Hepatocyte (in vitro differentiated cells): ENCODE measurements around the gene RAB1B.

Experiments used
- CTCF ChIP-seq: fragments of 200-600 bp; sonication (generic); IDR thresholded peaks from 2 replicates; pipeline ENCODE4 v1.5.1; 2016; ENCODE audit warnings: antibody characterized with exemption, mild to moderate bottlenecking; ENCODE audit not compliant: poor library complexity
- EZH2 ChIP-seq: fragments of 200-600 bp; sonication (generic); IDR thresholded peaks from 2 replicates; pipeline ENCODE4 v1.6.1; 2016; ENCODE audit warnings: antibody characterized with exemption, mild to moderate bottlenecking, borderline replicate concordance

GRCh38 chr11:66275396-66275795, 7.0 kb downstream of the RAB1B start:
- no peak for TF ChIP-seq CTCF
- no peak for TF ChIP-seq EZH2
